GM23338 (cell line): ENCODE data around the gene TBCE.
A peak's percentile ranks its signal among the peaks of the same experiment; 100 is the strongest.

ENCODE experiments used
- CREB1 ChIP-seq: fragments of 250-450 bp; sonication (Bioruptor Pico); IDR thresholded peaks from 2 replicates; pipeline ENCODE4 v1.5.0; 2020; ENCODE audit warnings: low read depth, mild to moderate bottlenecking, moderate library complexity
- EZH2 ChIP-seq: fragments of 200-600 bp; sonication (generic); IDR thresholded peaks from one replicate; pipeline ENCODE4 v1.8.0; 2017; ENCODE audit warnings: antibody characterized with exemption, mild to moderate bottlenecking, low read depth; ENCODE audit not compliant: unreplicated experiment
- EZH2phosphoT487 ChIP-seq: fragments of 200-600 bp; sonication (generic); IDR thresholded peaks from one replicate; pipeline ENCODE4 v1.8.1; 2018; ENCODE audit warnings: antibody characterized with exemption; ENCODE audit not compliant: unreplicated experiment
- NANOG ChIP-seq: IDR thresholded peaks from 2 replicates; pipeline ENCODE4 v1.6.1; 2016; ENCODE audit warnings: antibody characterized with exemption, borderline replicate concordance
- POLR2AphosphoS5 ChIP-seq: IDR thresholded peaks from 2 replicates; pipeline ENCODE4 v1.6.1; 2016; ENCODE audit warnings: antibody characterized with exemption, low read depth
- ZNF331 ChIP-seq: fragments of 250-450 bp; sonication (Bioruptor Pico); IDR thresholded peaks from 2 replicates; pipeline ENCODE4 v1.5.0; 2020; ENCODE audit warnings: low read depth, mild to moderate bottlenecking, moderate library complexity
- TF ChIP-seq, protein P1 (sequence below), 2 experiments: fragments of 200-600 bp in 1 of 2; sonication (generic) in 1 of 2; conservative IDR thresholded peaks; 2 replicates each; pipeline versions ENCODE4 v1.5.1 to v1.6.1; 2016 to 2017; ENCODE audit warnings: antibody characterized with exemption in 2 of 2, low read depth in 2 of 2, mild to moderate bottlenecking in 2 of 2, moderate library complexity in 1 of 2
- TF ChIP-seq, protein P2 (sequence below): IDR thresholded peaks from one replicate; pipeline ENCODE4 v1.6.1; 2018; ENCODE audit warnings: antibody characterized with exemption; ENCODE audit not compliant: unreplicated experiment

DNA sequence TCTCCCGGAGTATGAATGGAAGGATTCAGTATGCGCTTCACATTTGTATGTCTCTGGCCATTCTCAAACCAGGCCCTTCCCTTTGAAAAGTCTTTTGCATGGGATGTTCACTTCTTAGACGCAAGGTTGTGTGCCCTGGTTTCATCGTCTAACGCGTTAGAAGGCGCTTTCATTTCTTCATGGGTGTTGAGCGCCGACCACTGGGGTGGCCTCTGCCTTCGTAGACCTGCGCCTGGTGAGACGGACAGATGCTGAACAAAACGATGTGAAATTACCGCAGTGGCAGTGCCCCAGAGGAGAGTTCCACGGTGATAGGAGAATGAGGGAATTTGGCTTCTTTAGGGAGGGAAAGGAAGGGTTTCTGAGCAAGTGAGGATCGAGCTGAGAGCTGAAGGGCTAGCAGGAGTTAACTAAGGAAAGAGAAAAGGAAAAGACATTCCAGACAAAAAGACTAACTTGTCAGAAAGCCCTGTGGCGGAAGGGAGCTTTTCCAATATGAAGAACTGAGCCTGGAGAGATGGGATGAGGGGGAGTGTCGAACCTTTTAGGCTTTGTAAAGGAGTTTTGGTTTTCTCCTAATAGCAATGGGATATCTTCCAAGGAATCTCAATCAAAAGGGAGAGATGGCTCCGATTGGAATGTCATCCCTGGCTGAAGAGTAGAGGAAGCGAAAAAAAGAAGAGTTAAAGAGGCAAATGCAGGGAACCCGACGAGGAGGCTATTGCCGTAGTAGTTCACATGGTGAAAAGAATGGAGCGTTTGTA lies 37.9 kb upstream of the TBCE start:
- TF ChIP-seq, protein P1, sequence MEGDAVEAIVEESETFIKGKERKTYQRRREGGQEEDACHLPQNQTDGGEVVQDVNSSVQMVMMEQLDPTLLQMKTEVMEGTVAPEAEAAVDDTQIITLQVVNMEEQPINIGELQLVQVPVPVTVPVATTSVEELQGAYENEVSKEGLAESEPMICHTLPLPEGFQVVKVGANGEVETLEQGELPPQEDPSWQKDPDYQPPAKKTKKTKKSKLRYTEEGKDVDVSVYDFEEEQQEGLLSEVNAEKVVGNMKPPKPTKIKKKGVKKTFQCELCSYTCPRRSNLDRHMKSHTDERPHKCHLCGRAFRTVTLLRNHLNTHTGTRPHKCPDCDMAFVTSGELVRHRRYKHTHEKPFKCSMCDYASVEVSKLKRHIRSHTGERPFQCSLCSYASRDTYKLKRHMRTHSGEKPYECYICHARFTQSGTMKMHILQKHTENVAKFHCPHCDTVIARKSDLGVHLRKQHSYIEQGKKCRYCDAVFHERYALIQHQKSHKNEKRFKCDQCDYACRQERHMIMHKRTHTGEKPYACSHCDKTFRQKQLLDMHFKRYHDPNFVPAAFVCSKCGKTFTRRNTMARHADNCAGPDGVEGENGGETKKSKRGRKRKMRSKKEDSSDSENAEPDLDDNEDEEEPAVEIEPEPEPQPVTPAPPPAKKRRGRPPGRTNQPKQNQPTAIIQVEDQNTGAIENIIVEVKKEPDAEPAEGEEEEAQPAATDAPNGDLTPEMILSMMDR (conservative IDR thresholded peaks at IDR 0.05; ENCODE audit: low read depth in 2 of 2) = peak; percentile 17 to 31; a peak in 3 of 4 replicates
- TF ChIP-seq POLR2AphosphoS5 (no peak), EZH2 (no peak), CREB1 (CRISPR knock-in tag) (no peak), ZNF331 (CRISPR knock-in tag) (no peak), EZH2phosphoT487 (no peak), NANOG (no peak)
- TF ChIP-seq, protein P2, sequence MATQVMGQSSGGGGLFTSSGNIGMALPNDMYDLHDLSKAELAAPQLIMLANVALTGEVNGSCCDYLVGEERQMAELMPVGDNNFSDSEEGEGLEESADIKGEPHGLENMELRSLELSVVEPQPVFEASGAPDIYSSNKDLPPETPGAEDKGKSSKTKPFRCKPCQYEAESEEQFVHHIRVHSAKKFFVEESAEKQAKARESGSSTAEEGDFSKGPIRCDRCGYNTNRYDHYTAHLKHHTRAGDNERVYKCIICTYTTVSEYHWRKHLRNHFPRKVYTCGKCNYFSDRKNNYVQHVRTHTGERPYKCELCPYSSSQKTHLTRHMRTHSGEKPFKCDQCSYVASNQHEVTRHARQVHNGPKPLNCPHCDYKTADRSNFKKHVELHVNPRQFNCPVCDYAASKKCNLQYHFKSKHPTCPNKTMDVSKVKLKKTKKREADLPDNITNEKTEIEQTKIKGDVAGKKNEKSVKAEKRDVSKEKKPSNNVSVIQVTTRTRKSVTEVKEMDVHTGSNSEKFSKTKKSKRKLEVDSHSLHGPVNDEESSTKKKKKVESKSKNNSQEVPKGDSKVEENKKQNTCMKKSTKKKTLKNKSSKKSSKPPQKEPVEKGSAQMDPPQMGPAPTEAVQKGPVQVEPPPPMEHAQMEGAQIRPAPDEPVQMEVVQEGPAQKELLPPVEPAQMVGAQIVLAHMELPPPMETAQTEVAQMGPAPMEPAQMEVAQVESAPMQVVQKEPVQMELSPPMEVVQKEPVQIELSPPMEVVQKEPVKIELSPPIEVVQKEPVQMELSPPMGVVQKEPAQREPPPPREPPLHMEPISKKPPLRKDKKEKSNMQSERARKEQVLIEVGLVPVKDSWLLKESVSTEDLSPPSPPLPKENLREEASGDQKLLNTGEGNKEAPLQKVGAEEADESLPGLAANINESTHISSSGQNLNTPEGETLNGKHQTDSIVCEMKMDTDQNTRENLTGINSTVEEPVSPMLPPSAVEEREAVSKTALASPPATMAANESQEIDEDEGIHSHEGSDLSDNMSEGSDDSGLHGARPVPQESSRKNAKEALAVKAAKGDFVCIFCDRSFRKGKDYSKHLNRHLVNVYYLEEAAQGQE = no peak
